ENCODE data around the gene FNDC7.

Gene FNDC7

GRCh38 chr1:108708691-108709660 lies 3.7 kb upstream of the FNDC7 start:
- TF ChIP-seq CTCF (conservative IDR thresholded peaks at IDR 0.05; ENCODE audit: low read depth) = no peak
- ChIA-PET CTCF (interaction anchor here (0.7 to 1.0 kb wide), 2 partner anchors 11 to 14 kb away, joined by 3 read pairs; no protein-coding TSS in a partner anchor), POLR2A (ENCODE audit: low non-redundant PET) (no interaction called here)
- H3K27ac ChIP-seq = no peak overlapping the region
- DNase-seq (ENCODE audit: low spot score) = no peak

- ChIA-PET CTCF (interaction anchor here (0.5 kb wide), 1 partner anchor 830 kb away, joined by 3 read pairs; no protein-coding TSS in a partner anchor), POLR2A (ENCODE audit: low non-redundant PET) (no interaction called here)
- DNase-seq (ENCODE audit: low spot score) = no peak
- no peak for TF ChIP-seq CTCF (conservative IDR thresholded peaks at IDR 0.05; ENCODE audit: low read depth)
- H3K27ac ChIP-seq = no peak overlapping the region
Observed at GRCh38 chr1:108715932-108716331, 3.2 kb downstream of the FNDC7 start.

DNA sequence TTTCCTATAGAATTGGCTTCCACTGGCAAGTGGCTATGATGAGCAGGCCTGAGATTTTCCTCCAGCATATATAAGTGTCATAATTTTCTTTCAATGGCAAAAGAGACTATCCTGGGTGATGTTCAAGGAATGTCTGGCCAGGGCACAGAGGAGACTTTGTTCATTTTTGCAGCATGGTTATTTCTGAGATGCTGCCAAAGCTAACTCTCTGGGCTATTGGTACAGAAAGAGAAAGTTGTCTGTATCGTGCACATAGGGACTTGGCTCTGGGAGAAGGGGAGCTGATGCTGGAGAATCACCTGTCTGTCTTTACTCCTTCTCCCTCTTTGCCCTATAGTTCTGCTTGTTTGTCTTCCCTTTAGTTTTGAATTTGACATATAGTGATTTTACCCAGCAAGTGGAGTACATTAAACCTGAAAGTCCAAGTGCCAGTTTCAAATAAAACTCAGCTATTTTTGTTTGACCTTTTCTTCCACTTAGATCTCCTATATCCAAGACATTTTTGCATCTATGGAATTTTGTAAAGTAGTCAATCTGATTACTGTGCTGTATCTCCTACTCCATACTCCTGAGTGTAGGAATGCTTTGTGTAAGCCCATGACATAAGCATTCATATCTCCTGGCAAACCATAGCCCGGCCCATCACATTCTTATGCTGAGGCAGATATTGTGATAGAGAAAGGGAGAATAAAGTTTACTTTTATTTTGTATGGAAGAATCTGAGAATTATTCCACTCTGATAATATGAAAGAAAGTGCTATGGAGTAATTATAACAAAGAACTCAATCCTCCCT lies 3.9 kb downstream of the FNDC7 start:
- H3K27ac ChIP-seq = no peak overlapping the region
- no peak for TF ChIP-seq CTCF (conservative IDR thresholded peaks at IDR 0.05; ENCODE audit: low read depth)
- POLR2A ChIA-PET (ENCODE audit: low non-redundant PET) = no interaction called here
- no peak for DNase-seq (ENCODE audit: low spot score)
- CTCF ChIA-PET = interaction anchor here (0.5 kb wide), 1 partner anchor 829 kb away, joined by 3 read pairs; no protein-coding TSS in a partner anchor

DNA sequence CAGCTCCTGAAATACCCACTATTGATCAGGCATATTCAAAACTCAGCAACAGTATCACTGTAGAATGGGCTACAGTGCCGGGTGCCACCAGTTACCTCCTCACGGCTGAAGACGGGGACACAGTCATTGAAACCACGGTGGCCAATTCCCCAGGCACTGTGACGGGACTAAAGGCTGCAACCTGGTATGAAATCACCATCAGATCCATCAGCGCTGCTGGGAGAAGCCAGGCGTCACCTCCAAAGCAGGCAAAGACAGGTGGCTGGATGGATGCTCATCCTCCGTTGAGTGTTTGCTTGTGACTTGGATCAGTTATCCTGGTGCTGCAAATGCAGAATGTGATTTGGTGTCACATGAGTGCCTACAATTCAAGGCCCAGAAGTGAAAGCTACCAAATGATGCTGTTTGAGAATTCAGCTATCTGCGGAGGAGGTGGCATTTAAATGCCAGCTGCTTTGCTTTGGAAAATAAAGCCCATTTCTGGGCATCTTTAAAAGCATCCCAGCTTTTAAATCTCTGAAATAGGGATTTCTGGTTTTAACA lies 5.1 kb downstream of the FNDC7 start:
- no peak overlapping the region for H3K27ac ChIP-seq
- POLR2A ChIA-PET (ENCODE audit: low non-redundant PET) = no interaction called here
- DNase-seq (ENCODE audit: low spot score) = no peak
- CTCF ChIA-PET = no interaction called here
- no peak for TF ChIP-seq CTCF (conservative IDR thresholded peaks at IDR 0.05; ENCODE audit: low read depth)

- no peak overlapping the region for H3K27ac ChIP-seq
- CTCF ChIA-PET = interaction anchor here (1.1 kb wide), 1 partner anchor 10 kb away, joined by 3 read pairs; no protein-coding TSS in a partner anchor
Observed at GRCh38 chr1:108718927-108719655, 6.4 kb downstream of the FNDC7 start.

More at GRCh38 chr1:108718927-108719655, 6.4 kb downstream of the FNDC7 start:
- no peak for TF ChIP-seq CTCF (conservative IDR thresholded peaks at IDR 0.05; ENCODE audit: low read depth)
- POLR2A ChIA-PET (ENCODE audit: low non-redundant PET) = no interaction called here
- DNase-seq (ENCODE audit: low spot score) = no peak

All from RWPE1 (cell line).